Activated CD8-positive, alpha-beta memory T cell treated with anti-CD3 and anti-CD28 coated beads, Interleukin-2, amount 50 U/mL, for 24 hours (primary cell): Measurements from ENCODE around the gene BSCL2.
"Not testable (repeated sequence)": the region's sequence is repeated elsewhere in the genome, so short reads cannot be mapped to it uniquely, and the experiment has no call there.

ENCODE experiments used
- DNase-seq: peaks from one replicate; pipeline ENCODE4 v3.0.0-alpha.2; 2020; ENCODE audit errors: extremely low read depth

Gene BSCL2

DNA sequence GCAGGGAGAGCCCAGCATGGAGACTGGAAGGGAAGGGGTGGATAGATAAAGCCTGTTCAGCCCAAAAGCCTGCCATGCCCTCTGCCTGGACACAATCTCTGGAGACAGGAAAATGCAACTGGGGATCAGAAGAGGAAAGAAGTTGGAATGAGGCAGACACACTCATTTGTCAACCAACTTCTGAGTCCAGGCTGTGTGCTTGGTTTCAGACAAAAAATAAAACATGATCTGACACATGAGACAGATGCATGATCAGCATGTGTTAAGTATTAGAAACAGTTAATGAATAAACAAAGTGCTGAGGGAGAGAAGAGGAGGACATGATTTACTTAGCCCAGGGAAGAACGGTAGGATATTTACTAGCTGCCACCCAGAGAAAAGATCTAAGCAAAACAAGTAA is 18.7 kb downstream of the BSCL2 start:
- no peak for DNase-seq

DNA sequence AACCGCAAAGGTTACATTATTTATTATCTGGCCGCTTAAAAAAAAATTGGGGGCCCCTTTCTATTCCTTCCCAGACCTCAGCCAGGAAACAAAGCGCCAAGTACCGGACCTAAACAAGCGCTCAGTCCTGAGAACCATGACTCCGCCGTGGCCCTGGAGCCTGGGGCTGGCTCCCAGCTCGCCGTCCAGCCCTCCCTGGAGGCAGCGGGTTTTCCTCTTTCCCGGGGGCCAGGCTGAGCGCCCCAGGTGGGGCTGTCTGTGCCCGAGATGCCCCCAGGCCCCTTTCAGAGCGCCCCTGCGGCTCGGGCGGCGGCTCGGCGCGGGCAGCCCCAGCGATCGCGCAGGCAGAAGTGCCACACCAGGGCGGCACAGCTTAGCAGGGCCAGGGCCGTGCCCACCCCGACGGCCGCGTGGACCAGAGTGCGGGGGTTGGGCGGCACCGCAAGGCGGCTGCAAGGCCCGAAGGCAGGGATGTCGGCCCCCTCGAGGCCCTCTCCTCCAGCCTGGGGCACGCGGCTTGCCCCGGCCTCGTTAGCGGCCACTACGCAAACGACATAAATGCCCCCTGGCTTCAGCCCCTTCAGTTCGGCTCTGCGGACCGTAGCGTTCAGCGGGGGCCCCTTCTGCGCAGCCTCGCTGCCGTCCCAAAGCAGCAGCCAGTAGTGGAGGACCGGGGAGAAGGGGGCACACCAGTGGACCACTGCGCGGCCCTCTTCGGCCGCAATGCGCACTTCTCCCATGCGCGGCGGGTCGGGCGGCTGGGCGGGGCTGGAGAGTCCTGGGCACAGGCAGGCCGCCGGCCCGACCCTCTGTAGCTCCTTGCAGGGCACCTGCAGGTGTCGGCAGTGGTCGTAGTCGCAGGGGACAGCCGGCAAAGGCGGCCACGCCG is 19.5 kb downstream of the BSCL2 start:
- DNase-seq, result no peak

DNA sequence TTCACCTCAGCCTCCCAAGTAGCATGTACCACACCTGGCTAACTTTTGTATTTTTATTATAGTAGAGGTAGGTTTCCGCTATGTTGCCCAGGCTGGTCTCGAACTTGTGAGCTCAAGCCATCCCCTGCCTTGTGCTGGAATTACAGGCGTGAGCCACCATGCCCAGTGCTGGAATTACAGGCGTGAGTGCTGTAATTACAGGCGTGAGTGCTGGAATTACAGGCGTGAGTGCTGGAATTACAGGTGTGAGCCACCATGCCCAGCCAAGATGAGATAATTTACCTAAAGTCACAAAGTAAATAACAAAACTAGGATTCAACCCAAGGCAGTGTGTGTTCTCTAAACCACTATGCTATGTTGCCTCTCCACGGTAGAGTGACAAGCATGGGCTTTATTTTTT is 24.7 kb downstream of the BSCL2 start:
- DNase-seq, result no peak

DNA sequence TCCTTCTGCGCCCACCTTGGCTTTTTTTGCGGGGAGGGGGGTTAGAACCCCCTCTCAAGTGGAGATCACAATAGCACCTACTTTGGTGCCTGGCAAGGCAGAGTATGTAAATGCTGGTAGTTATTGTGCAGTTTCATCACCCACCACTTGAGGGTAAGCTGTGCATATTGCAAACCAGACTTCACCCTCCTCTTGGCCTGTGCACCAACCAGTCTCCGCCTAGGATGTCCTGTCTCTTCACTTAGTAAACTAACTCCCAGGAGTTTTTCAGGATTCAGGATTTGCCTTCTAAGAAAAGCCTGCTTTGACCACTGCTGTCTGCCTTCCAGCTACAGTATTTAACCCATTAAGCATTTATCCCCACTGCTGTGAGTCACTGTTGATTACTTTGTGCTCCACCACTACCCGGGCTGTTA is 26.4 kb downstream of the BSCL2 start:
- no peak for DNase-seq

DNA sequence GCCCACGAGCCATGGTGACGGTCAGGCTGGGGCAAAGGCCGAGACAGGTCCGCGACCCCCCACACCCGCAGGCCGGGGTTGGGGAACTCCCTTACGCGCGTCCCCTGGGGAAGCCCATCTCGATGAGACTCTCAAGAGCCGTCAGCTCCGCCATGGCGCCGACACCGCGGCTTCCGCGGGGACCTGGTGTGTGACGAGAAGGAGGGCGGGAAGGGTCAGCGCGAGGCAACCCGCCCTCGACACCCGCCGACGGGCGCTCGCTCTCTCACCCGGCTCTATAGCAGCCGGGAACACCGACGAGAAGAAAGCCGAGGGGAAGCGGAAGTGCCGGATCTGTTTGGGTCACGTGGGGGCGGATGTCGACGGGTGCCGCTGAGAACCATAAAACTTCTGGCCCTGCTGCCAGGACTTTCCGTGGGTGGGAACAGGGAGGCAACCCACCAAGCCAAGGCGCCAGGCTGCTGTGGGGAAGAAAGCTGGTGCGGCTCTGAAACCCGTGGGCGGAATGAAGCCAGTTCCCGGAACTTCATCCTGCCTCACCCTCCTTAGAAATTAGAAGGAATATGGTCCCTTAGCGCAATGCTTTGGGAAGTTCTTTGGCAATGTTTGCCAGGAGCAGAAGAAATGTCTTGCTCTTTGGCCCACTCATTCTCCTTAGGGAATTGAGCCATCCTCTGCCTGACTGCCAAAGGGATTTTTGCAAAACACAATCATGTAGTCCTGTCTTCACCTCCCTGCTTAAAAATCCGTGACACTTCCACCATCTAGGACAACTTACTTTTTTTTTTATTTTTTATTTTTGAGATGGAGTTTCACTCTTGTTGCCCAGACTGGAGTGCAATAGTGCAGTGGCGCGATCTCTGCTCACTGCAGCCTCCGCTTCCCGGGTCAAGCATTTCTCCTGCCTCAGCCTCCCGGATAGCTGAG is 28.2 kb downstream of the BSCL2 start, which contains the start of gene UBXN1:
Gene UBXN1, minus strand, starts transcription at position 304 of the 927 bp plus-strand sequence. Its CDS starts 150 bp downstream, at position 154.
- peak; percentile 77 for DNase-seq

DNA sequence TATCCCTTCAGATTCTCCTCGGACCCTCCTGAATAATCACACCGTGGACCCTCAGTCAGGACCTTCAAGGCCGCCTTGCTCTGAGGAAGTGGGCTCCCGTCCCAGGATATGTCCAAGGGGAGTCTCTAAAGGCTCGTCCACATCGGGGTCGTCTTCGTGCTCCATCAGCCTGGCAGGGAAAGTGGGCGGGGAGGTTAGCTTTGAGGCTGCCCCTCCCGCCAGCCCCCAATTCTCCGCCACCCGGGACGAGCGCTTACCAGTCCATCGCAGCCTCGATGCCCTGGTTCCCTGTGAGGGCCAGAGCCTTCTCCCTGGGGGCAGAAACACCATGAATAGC is 28.8 kb downstream of the BSCL2 start:
- DNase-seq, result no peak

DNA sequence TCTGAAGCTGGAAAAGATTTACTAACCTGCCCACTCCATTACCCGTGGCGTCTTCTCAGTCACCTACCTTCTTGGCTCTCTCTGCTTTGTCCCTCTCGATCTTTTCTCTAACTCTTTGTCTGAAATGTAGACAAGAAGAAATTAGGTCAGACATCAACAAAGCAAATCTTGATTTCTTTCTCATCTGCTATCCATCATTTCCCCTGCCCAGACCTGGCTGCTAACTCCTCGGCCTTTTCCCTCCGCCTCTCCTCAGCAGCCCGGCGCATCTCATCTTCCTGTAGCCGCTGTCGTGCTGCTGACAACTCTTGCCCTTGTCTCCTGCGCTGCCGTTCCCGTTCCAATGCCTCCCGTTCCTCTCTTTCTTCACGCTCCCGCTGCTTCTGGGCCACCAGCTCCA is 29.5 kb downstream of the BSCL2 start:
- no peak for DNase-seq

DNA sequence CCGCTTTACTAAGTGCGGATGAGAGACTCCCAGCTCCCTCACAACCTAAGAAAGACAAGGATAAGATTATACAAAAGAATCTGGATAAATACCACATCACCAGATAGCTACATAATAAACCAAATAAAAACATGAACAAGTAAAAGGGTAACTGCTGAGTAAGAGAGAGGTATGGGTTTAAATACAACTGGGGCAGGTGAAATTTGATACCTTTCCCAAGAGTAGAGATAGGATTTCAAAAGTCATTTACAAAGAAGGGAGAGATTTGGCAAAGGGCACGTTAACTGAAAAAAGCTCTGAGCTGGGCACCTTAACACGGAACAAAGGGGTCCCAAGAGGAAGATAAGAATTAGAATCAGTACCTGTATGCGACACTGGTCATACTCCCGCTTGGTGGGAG is 30.1 kb downstream of the BSCL2 start:
- no peak for DNase-seq

DNA sequence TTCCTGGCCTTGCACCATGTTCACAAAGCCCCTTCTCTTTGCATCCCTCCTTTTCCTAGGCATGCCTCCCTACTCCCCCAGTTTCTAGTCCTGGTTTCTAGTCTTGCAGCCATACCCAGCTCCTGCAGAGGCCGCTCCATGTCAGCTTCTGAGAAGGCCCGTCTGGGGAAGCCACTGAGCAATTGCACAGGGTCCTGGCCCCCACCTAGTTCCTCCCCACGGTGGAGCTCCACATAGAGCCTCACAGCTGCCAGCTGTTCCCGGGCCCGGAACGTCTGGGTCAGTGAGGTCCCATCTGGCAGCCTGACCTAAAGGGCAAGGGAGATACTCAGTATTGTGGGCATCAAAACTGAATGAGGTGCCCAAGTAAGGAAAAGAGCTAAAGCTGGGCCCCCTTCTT is 30.5 kb downstream of the BSCL2 start:
- no peak for DNase-seq

DNA sequence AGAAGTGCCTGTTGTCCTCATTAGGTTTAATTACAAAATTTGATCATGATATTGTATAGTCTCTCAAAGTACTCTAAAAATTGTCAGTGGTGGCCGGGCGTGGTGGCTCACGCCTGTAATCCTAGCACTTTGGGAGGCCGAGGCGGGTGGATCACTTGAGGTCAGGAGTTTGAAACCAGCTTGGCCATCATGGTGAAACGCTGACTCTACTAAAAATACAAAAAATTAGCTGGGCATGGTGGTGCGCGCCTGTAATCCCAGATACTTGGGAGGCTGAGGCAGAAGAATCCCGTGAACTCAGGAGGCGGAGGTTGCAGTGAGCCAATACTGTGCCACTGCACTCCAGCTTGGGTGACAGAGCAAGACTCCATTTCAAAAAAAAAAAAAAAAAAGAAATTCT is 31.8 kb downstream of the BSCL2 start:
- DNase-seq, result not testable (repeated sequence)

DNA sequence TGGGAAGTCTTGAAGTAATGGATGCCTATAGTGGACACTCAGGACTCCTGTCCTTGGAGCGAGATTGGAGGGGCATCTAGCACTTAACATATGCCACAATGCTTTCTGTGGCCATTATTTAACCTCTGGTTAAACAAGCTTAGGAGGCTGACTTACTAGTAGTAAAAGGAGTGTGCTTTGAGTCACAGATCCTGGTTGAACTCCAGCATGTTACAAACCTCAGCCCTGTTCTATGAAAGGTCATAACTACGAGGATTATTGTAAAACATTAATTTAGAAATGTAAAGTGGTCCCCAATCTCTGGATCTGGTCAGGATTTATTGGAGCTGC is 34.1 kb downstream of the BSCL2 start:
- no peak for DNase-seq

DNA sequence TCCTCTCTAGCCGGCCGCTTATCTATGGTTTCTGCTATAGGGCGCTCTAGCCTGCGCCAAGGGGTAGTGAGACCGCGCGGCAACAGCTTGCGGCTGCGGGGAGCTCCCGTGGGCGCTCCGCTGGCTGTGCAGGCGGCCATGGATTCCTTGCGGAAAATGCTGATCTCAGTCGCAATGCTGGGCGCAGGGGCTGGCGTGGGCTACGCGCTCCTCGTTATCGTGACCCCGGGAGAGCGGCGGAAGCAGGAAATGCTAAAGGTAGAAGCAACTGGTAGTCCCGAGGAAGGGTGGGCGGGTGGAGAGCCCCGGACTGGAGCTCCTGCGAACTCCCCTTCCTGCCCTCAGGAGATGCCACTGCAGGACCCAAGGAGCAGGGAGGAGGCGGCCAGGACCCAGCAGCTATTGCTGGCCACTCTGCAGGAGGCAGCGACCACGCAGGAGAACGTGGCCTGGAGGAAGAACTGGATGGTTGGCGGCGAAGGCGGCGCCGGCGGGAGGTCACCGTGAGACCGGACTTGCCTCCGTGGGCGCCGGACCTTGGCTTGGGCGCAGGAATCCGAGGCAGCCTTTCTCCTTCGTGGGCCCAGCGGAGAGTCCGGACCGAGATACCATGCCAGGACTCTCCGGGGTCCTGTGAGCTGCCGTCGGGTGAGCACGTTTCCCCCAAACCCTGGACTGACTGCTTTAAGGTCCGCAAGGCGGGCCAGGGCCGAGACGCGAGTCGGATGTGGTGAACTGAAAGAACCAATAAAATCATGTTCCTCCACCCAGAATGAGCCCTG is 35.4 kb downstream of the BSCL2 start, which contains the start of the genes LBHD1 and UQCC3:
Gene LBHD1, minus strand, starts transcription at position 660 of the 782 bp plus-strand sequence. CDS start 2,236 bp downstream, outside the sequence.
Gene UQCC3, plus strand, starts transcription at position 66 of the 782 bp plus-strand sequence. Its CDS starts 73 bp downstream, at position 139.
- no peak for DNase-seq

DNA sequence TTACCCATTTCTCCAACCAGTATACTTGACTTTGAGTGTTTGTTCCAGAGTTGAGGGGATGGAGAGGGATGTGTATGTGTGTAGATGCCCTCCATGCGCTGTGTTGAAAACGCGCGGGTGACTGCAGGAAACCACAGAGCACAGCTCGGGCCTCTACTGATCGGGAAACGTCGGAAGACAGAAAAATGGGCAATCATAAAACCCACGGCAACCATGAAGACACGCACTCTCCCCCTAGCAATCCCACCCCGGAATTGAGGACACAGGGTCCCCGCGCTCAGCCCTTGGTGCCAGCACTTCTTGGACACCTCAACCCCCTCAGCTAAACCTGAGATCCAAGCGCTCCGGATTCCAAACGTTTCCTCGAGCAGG is 36.0 kb downstream of the BSCL2 start:
- DNase-seq, result no peak

DNA sequence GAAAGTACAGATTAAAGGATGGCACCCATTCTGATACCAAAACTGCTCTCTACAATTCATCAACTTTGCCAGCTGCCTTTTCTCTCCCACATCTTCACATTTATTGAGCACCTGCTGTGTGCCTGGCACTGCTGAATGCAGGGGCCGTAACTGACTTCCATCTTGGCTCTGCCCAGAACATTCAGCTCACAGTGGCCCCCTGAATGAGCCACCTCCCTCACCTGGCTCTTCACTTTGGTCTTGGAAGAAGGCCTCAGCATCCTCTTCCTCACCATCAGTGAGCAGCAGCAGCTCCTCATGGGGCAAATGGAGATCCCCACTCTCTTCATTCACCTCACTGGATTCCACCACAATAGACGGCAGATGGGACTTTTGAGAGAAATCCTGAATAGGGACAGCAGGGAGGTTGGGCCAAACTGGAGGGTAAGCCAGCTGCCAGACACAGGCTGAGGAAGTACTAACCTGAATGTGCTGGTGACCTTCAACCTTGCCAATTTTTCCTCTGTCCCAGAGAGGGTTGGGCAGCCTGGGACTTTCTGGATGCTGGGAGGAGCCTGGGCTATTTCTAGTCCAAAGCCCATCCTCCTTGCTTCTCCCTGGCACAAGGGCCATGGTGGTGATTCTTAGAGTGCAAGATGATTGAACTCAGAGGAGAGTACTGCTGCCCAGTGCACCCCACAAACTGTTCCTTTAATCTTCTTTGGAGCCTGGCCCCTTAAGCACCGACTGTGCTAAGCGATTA is 37.6 kb downstream of the BSCL2 start:
- no peak for DNase-seq

DNA sequence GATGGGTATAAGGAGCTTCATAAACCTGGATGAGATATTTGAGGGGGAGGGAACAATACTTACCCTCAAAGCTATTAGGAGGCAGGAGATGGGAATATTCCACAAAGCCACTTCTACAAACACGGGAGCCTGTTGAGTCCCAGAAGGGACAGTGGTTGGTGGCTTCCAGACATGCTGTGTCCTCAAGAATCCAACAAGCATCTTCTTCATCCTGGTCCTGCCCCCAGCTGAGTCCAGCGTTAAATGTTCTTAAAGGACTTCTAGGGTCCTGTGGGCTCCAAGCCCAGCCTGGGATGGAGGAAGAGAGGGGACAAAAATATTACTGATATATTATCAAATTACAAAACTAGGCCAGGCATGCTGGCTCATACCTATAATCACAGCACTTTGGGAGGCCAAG is 39.8 kb downstream of the BSCL2 start:
- DNase-seq, result no peak

DNA sequence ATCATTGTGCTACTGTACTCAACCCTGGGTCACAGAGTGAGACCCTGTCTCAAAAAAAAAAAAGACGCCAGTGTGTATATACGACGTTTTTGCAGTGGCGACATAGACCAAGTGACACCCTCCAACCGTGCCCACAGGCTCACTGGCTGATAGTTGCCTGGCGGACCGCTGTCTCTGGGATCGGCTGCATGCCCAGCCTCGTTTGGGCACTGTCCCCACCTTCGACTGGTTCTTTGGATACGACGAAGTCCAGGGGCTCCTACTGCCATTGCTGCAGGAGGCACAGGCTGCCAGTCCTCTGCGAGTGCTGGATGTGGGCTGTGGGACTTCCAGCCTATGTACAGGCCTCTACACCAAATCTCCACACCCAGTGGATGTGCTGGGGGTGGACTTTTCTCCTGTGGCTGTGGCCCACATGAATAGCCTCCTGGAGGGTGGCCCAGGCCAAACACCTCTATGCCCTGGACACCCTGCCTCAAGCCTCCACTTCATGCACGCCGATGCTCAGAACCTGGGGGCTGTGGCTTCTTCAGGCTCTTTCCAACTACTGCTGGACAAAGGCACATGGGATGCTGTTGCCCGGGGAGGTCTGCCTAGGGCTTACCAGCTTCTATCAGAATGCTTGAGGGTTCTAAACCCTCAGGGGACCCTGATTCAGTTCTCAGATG is 40.8 kb downstream of the BSCL2 start:
- DNase-seq, result no peak

DNA sequence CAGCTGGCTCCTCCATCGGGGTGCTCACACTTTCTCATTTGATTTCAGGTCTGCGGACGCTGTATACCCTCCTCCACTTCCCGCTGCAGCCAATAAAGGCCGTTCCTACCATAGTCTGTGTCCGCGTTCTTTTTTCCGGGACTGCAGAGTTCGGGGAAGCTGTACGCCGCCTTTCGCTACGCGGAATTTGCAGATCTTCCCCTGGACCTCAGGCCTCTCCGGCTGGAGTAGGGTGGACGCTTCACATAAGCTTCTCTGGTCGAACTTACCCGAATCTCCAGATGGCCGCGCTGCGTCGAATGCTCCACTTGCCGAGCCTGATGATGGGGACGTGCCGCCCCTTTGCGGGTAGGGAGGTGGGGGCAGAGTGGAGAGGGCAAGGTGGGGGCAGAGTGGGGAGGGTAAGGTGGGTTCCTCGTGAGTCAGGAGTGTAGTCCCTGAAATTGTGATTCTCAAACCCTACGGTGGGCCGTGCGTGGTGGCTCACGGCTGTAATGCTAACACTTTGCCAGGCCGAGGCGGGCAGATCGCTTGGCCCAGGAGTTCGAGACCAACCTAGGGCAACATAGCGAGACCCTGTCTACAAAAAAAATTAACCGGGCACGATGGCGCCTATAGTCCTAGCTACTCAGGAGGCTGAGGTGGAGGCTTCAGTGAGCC is 41.5 kb downstream of the BSCL2 start:
- no peak for DNase-seq

DNA sequence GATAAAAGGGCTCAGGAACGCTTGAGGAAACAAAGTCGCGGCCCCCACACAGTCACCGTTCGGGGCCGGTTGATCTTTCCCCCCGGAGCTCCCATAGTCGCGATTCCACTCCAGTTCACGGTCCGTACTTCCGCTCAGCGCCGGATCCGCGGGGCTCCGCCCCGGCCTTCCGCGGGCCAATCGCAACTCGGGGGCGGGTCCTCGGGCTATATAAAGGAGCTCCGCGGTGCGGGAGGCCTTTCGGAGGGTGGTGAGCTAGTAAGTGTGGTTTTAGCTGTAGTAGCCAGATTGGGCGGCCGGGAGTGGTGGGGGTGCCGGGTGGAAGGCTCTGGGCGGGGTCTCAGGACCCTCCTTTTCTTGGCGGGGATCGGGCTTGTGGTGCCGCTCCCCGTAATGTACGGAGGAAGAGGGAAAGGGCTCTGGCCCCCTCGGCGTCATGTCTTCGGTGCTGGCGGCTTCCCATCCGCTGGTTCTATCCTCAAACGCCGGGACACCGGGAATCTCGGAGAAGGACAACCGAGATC is 42.1 kb downstream of the BSCL2 start, which contains the start of the genes C11orf98 and CSKMT:
Gene C11orf98, minus strand, starts transcription at position 136 of the 524 bp plus-strand sequence. Its CDS starts 41 bp downstream, at position 95.
Gene CSKMT, plus strand, starts transcription at position 238 of the 524 bp plus-strand sequence. CDS start 568 bp downstream, outside the sequence.
- peak; percentile 92 for DNase-seq

DNA sequence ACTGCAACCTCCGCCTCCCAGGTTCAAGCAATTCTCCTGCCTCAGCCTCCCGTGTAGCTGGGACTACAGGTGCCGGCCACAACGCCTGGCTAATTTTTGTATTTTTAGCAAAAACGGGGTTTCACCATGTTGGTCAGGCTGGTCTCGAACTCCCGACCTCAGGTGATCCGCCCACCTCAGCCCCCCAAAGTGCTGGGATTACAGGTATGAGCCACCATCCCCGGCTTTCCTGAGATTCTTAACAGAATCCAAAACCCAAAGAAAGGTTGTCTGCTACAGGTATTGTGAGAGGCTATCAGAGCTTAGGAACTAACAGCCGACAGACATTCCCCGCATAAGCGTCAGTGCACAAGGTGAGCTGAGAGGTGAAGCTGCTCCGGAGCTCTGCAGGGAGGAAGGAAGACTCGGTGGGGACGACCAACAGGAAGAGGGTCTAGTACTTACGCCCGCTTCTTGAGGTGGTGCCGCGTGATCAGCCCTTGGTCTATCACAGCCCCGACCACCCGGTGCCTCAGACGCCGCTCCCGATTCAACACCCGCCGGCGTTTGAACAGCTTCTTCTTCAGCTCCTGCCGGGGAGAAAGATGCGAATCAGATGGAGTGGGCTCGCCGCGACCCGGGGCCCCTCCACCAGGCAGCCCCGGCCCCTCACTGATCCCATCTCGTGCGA is 42.7 kb downstream of the BSCL2 start:
- no peak for DNase-seq
